Suprapubic skin (tissue), 4 donors: ENCODE results near the gene DHX9. TPM values are rescaled to one million over a fixed set of nuclear protein-coding genes. Genes with fewer than 3 reads are reported as not detected.

ENCODE experiments used
- DNase-seq, 2 donors: peaks; one replicate each; pipeline ENCODE4 v3.0.0-alpha.2; 2019; ENCODE audit warnings: low spot score in 2 of 2
- H3K27ac ChIP-seq: fragments of 200-600 bp; sonication (generic); one replicate; pipeline ENCODE4 v1.5.1; 2019
- H3K27me3 ChIP-seq: fragments of 200-600 bp; sonication (generic); one replicate; pipeline ENCODE4 v1.5.1; 2019
- H3K36me3 ChIP-seq: fragments of 200-600 bp; sonication (generic); one replicate; pipeline ENCODE4 v1.5.1; 2019
- H3K4me1 ChIP-seq: fragments of 200-600 bp; sonication (generic); one replicate; pipeline ENCODE4 v1.5.1; 2019
- H3K4me3 ChIP-seq: fragments of 200-600 bp; sonication (generic); one replicate; pipeline ENCODE4 v1.5.1; 2019; ENCODE audit warnings: mild to moderate bottlenecking
- H3K9me3 ChIP-seq: fragments of 200-600 bp; sonication (generic); one replicate; pipeline ENCODE4 v1.5.1; 2019
- EP300 ChIP-seq: sonication (generic); formaldehyde crosslinking; IDR thresholded peaks from one replicate; pipeline ENCODE4 v1.6.1; 2017; ENCODE audit warnings: antibody characterized with exemption
- POLR2A ChIP-seq, 2 donors: fragments of 450-650 bp; IDR thresholded peaks; one replicate each; pipeline ENCODE4 v1.6.1; 2017; ENCODE audit warnings: antibody characterized with exemption in 2 of 2, mild to moderate bottlenecking in 2 of 2, moderate library complexity in 2 of 2
- POLR2AphosphoS5 ChIP-seq, 3 donors: sonication (generic); formaldehyde crosslinking; IDR thresholded peaks; one replicate each; pipeline ENCODE4 v1.6.1; 2017; ENCODE audit warnings: antibody characterized with exemption in 3 of 3
- WGBS: methylation state at CpG from one replicate; pipeline ENCODE4 v1.1.5; 2018; 5-methylcytosine and 5-hydroxymethylcytosine counted together
- total RNA-seq, 4 donors: library from RNA; depleted of rRNA; stranded (reverse); fragments of >200 nt; gene quantifications; one replicate each; pipeline ENCODE4 v1.1.0, GENCODE V29; 2016
- TF ChIP-seq, protein P1 (sequence below), 2 donors: fragments of 200-600 bp in 1 of 2; fragments of 450-650 bp in 1 of 2; sonication (generic) in 1 of 2; IDR thresholded peaks; one replicate each; pipeline ENCODE4 v1.5.1; 2016 to 2019; ENCODE audit warnings: antibody characterized with exemption in 2 of 2, mild to moderate bottlenecking in 1 of 2, moderate library complexity in 1 of 2

Gene DHX9
- total RNA-seq, 4 donors from 2014 or later = 59.9 to 94.7 (median 75.0) TPM

DNA sequence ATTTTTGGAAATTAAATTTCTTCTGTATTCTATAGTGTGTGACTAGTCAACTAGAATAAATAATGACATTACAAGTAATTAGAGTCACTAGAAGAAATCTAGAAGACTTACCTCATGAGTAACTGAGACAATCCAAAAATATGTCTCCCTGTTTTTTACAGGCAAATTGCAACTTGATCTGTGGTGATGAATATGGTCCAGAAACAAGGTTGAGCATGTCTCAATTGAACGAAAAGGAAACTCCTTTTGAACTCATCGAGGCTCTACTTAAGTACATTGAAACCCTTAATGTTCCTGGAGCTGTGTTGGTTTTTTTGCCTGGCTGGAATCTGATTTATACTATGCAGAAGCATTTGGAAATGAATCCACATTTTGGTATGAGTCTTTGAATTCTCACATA, 36.7 kb downstream of the DHX9 start:
- Histone ChIP-seq H3K27ac (no peak overlapping the region), H3K4me3 (no peak overlapping the region), H3K4me1 (no peaks in the 10 kb centered on the region), H3K36me3 (peaks cover 100% of the 10 kb centered on the region), H3K9me3 (no peaks in the 10 kb centered on the region), H3K27me3 (no peaks in the 10 kb centered on the region)
- no peak for DNase-seq
- WGBS = 68% methylated on average over 2 of the region's 2 CpGs
- no peak for TF ChIP-seq POLR2AphosphoS5 (IDR thresholded peaks at IDR 0.05)
- TF ChIP-seq POLR2A (IDR thresholded peaks at IDR 0.05) = no peak
- no peak for TF ChIP-seq EP300
- TF ChIP-seq, protein P1, sequence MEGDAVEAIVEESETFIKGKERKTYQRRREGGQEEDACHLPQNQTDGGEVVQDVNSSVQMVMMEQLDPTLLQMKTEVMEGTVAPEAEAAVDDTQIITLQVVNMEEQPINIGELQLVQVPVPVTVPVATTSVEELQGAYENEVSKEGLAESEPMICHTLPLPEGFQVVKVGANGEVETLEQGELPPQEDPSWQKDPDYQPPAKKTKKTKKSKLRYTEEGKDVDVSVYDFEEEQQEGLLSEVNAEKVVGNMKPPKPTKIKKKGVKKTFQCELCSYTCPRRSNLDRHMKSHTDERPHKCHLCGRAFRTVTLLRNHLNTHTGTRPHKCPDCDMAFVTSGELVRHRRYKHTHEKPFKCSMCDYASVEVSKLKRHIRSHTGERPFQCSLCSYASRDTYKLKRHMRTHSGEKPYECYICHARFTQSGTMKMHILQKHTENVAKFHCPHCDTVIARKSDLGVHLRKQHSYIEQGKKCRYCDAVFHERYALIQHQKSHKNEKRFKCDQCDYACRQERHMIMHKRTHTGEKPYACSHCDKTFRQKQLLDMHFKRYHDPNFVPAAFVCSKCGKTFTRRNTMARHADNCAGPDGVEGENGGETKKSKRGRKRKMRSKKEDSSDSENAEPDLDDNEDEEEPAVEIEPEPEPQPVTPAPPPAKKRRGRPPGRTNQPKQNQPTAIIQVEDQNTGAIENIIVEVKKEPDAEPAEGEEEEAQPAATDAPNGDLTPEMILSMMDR (IDR thresholded peaks at IDR 0.05) = no peak

DNA sequence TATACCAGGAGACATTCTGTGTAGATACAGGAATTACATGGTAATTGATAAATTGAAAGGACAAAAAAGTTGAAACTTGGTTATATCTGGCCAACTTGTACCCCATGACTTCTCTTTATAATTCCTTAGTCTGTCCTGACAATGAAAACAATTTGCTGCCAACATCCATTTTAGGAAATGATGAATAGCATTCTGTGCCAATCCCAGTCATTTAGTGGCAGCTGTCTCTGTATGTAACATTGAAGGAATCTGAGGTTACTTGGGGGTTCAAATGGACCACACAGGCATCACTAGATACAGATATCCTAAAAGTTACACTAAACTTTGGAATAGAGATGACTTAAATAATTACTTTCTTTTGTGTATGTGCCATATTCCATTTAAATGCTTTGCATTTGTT, 38.2 kb downstream of the DHX9 start:
- H3K4me1 ChIP-seq = no peaks in the 10 kb centered on the region
- DNase-seq = no peak
- no peak overlapping the region for H3K27ac ChIP-seq
- peaks cover 100% of the 10 kb centered on the region for H3K36me3 ChIP-seq
- no peaks in the 10 kb centered on the region for H3K27me3 ChIP-seq
- H3K9me3 ChIP-seq = no peaks in the 10 kb centered on the region
- TF ChIP-seq POLR2AphosphoS5 (IDR thresholded peaks at IDR 0.05) (no peak), EP300 (no peak), POLR2A (IDR thresholded peaks at IDR 0.05) (no peak)
- TF ChIP-seq, protein P1 (IDR thresholded peaks at IDR 0.05) = no peak
- H3K4me3 ChIP-seq = no peak overlapping the region

DNA sequence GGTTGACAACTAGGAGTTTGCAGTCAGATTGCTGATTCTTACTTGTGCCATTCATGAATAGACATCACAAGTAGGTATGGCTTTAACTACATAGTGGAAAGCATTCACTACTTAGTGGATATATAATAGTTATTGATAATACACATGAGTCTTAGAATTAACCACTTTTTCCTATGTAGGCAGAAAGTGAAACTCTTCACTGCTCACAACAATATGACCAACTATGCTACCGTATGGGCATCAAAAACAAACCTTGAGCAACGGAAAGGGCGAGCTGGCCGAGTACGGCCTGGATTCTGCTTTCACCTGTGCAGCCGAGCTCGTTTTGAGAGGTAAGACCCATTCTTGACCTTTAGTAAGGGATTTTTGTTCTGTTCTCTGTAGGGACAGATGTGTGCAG, 38.7 kb downstream of the DHX9 start:
- DNase-seq = no peak
- TF ChIP-seq, protein P1 (IDR thresholded peaks at IDR 0.05) = no peak
- TF ChIP-seq EP300 = no peak
- TF ChIP-seq POLR2A (IDR thresholded peaks at IDR 0.05) = no peak
- no peak for TF ChIP-seq POLR2AphosphoS5 (IDR thresholded peaks at IDR 0.05)
- H3K4me3 ChIP-seq = no peak overlapping the region
- no peaks in the 10 kb centered on the region for H3K4me1 ChIP-seq
- no peaks in the 10 kb centered on the region for H3K27me3 ChIP-seq
- no peak overlapping the region for H3K27ac ChIP-seq
- peaks cover 100% of the 10 kb centered on the region for H3K36me3 ChIP-seq
- 94% methylated on average over 7 of the region's 7 CpGs for WGBS
- H3K9me3 ChIP-seq = no peaks in the 10 kb centered on the region

DNA sequence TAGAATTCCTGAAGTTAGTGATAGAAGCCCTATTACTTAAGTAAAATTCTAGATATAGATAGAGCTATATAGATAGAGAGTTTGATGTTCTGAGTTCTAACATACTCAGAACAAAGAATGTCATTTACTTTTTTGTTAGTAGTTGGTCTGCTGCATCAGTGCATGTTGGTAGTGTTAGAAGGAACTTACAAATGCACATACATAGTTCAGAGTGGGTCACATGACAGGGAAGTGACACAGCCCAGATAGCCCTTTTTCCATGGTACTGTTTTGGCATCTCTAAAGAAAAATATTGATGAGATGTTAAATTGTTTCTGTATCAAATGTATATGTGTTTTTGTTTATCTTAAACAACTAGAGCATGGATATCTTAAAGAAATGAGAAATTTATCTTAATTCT, 45.7 kb downstream of the DHX9 start:
- Histone ChIP-seq H3K27ac (no peak overlapping the region), H3K4me1 (no peaks in the 10 kb centered on the region), H3K27me3 (no peaks in the 10 kb centered on the region), H3K36me3 (peaks cover 96% of the 10 kb centered on the region), H3K4me3 (no peak overlapping the region), H3K9me3 (no peaks in the 10 kb centered on the region)
- TF ChIP-seq POLR2AphosphoS5 (IDR thresholded peaks at IDR 0.05) (no peak), POLR2A (IDR thresholded peaks at IDR 0.05) (no peak), EP300 (no peak)
- TF ChIP-seq, protein P1 (IDR thresholded peaks at IDR 0.05) = no peak
- no peak for DNase-seq

DNA sequence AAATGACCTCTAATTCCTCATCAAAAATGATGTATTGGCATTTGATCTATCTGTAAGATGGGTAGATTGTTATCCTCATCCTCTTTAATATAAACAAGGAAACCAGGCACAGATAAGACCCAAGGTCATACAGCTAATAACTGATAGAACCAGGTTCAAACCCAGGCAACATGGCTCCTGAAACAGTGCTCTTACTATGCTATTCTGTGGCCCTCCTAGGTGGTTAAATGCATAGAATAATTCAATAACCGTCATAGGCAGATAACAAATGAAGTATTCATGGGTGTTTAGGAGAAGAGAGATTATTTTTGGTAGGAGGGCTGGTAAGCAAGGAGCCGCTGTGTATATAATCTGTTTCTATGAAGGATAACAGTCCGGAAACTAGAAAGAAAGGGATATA, 46.4 kb downstream of the DHX9 start:
- H3K4me1 ChIP-seq = no peaks in the 10 kb centered on the region
- H3K9me3 ChIP-seq = no peaks in the 10 kb centered on the region
- H3K27me3 ChIP-seq = no peaks in the 10 kb centered on the region
- no peak for TF ChIP-seq POLR2AphosphoS5 (IDR thresholded peaks at IDR 0.05)
- TF ChIP-seq POLR2A (IDR thresholded peaks at IDR 0.05) = no peak
- TF ChIP-seq, protein P1 (IDR thresholded peaks at IDR 0.05) = no peak
- no peak for TF ChIP-seq EP300
- no peak for DNase-seq
- WGBS = 97% methylated on average over 3 of the region's 3 CpGs
- no peak overlapping the region for H3K4me3 ChIP-seq
- H3K36me3 ChIP-seq = peaks cover 89% of the 10 kb centered on the region
- H3K27ac ChIP-seq = no peak overlapping the region
